ENCODE measurements around the gene MFAP1.

DNA sequence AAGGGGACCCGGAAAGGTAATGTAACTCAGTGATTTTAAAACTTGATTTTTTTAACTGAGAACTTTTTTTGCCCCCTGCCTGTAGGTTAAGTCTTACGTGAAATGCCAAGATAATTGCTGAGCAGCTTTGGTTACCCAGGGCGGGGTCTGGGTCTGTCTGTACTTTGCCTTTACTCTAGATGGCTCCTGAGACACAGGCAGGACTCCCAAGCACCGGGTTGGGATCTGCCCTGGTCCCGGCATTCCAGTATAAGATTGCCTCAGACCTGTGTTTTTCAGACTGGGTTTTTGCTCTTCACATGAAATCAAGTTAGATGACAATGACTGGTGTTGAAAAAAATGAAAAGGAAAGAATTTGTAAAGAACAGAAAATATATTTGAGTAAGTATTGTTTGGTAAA lies 42.6 kb upstream of the MFAP1 start:
- TF ChIP-seq RAD21 (conservative IDR thresholded peaks at IDR 0.05): no peak
- no peak for TF ChIP-seq TAF1 (IDR thresholded peaks at IDR 0.05; ENCODE audit: low read depth)
- no peak for TF ChIP-seq CTCF (IDR thresholded peaks at IDR 0.05; ENCODE audit: poor library complexity, severe bottlenecking)

Data from neural cell (in vitro differentiated cells).